Measurements from ENCODE around the gene UMODL1. TPM values are rescaled to one million over a fixed set of nuclear protein-coding genes. Genes with fewer than 3 reads are reported as not detected.
"Not testable (repeated sequence)": the region's sequence is repeated elsewhere in the genome, so short reads cannot be mapped to it uniquely, and the experiment has no call there.

The UMODL1 gene
- total and polyA plus RNA-seq, 10 of the 15 experiments (the other 5 are each of a cell fraction or from before 2014, with no cell fraction given): 0.01 to 0.11 (median 0.03) TPM; not detected in 5

DNA sequence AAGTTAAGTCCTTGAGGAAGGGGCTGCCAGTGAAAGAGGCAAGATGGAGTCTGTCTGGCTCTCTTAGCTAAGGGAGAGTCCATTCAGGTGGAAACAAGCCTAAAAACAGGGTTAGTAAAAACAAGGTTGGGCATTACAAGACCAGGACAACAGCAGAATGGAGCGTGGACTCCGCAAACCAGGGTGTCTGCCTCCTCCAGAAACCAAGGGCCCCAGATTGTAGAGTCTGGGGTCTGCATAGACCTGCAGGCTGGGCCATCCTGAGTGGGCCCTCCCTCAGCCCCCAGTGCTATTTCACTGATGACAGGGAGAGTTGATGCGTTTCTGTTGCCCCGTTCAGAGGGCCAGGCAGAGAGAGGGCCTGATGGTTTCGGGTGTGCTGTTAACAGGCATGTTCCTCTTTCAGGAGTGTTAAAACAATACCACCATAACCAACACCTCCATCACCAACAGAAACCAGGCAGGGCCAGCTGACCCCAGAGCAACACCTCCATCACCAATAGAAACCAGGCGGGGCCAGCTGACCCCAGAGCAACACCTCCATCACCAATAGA, 6.6 kb downstream of the UMODL1 start (continued):
- TF ChIP-seq, protein P1, sequence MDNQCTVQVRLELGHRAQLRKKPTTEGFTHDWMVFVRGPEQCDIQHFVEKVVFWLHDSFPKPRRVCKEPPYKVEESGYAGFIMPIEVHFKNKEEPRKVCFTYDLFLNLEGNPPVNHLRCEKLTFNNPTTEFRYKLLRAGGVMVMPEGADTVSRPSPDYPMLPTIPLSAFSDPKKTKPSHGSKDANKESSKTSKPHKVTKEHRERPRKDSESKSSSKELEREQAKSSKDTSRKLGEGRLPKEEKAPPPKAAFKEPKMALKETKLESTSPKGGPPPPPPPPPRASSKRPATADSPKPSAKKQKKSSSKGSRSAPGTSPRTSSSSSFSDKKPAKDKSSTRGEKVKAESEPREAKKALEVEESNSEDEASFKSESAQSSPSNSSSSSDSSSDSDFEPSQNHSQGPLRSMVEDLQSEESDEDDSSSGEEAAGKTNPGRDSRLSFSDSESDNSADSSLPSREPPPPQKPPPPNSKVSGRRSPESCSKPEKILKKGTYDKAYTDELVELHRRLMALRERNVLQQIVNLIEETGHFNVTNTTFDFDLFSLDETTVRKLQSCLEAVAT (IDR thresholded peaks at IDR 0.05): peak; percentile 92
- TF ChIP-seq HDGF (IDR thresholded peaks at IDR 0.05): 0 out of 2 replicates have a peak, but pooled peaks have one; percentile 50
- TF ChIP-seq SRF (IDR thresholded peaks at IDR 0.05; ENCODE audit: low read depth in 2 of 2, low read length in 2 of 2): peak in 1 of 2 experiments; percentile 65; a peak in 1 of 4 replicates
- peak; percentile 30; the same call in 1 of the 2 replicates for TF ChIP-seq NBN (IDR thresholded peaks at IDR 0.05)

DNA sequence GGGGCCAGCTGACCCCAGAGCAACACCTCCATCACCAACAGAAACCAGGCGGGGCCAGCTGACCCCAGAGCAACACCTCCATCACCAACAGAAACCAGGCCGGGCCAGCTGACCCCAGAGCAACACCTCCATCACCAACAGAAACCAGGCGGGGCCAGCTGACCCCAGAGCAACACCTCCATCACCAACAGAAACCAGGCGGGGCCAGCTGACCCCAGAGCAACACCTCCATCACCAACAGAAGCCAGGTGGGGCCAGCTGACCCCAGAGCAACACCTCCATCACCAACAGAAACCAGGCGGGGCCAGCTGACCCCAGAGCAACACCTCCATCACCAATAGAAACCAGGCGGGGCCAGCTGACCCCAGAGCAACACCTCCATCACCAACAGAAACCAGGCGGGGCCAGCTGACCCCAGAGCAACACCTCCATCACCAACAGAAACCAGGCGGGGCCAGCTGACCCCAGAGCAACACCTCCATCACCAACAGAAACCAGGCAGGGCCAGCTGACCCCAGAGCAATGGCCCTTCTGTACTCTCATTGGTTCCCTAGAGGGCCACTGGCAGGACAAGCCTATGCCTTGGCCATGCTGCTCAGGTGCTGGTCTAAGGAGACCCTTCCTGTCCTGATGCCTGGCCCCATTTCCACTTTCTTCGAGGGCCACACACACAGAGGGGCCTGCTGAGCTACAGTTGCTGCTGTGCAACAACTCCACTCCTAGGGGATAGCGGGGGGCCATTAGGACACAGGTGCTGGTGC, 7.3 kb downstream of the UMODL1 start:
- BruUV-seq (replicated peaks); FAIRE-seq; H3K36me3 ChIP-seq (ENCODE audit: control insufficient read depth in 2 of 2, insufficient read depth in 2 of 2, low read length in 1 of 2); DNase-seq (ENCODE audit: low read depth, low spot score); H3K27me3 ChIP-seq (replicated peaks in 1 of 2; ENCODE audit: control insufficient read depth in 2 of 2, insufficient read depth in 2 of 2, low read length in 1 of 2); H3K9ac ChIP-seq (ENCODE audit: control insufficient read depth, insufficient read depth, low read length); H2AFZ ChIP-seq (ENCODE audit: control insufficient read depth, low read depth, low read length); H3K4me3 ChIP-seq; H3K79me2 ChIP-seq (ENCODE audit: control insufficient read depth, insufficient read depth, low read length); H4K20me1 ChIP-seq (ENCODE audit: control insufficient read depth, insufficient read depth); in situ Hi-C loops (cut with MboI); H3K9me3 ChIP-seq (replicated peaks; ENCODE audit: control insufficient read depth, insufficient read depth, low read length); intact Hi-C loops (cut with micrococcal nuclease; ENCODE audit: unreplicated experiment): not testable (repeated sequence)
- ChIA-PET SMC1A (ENCODE audit: uncharacterized antibody, unreplicated experiment) (interaction anchor here (0.9 to 1.3 kb wide), 2 partner anchors 9 to 15 kb away, joined by 3 to 4 read pairs; no protein-coding TSS in a partner anchor), POLR2A (interaction anchor here (0.7 to 0.8 kb wide), 3 partner anchors 13 to 107 kb away, joined by 3 to 7 read pairs (median 5); no protein-coding TSS in a partner anchor), RAD21 (ENCODE audit: unreplicated experiment) (interaction anchor here (0.8 kb wide), 2 partner anchors 15 to 38 kb away, joined by 4 to 5 read pairs; no protein-coding TSS in a partner anchor), CTCF (interaction anchor here (0.6 to 1.1 kb wide), 2 partner anchors 37 to 152 kb away, joined by 3 read pairs; no protein-coding TSS in a partner anchor)
- peak; percentile 61 for ATAC-seq
- Histone ChIP-seq H3K4me1 (ENCODE audit: control insufficient read depth, insufficient read depth, low read length) (peaks cover 27% of the 10 kb centered on the region), H3K27ac (ENCODE audit: control insufficient read depth, insufficient read depth) (peak overlapping the region; percentile 27; the same call in 1 of the 2 replicates), H3K4me2 (ENCODE audit: control insufficient read depth, insufficient read depth) (peak overlapping the region; percentile 64)
- 34% methylated on average over 8 of the region's 10 CpGs for WGBS (ENCODE audit: insufficient coverage, insufficient replicate concordance, low lambda C conversion rate, missing lambda C conversion rate)
- TF ChIP-seq NR2F1 (conservative IDR thresholded peaks at IDR 0.05) (peak; percentile 63), MXI1 (IDR thresholded peaks at IDR 0.05; ENCODE audit: low read depth, low read length) (peak; percentile 42), YY1 (IDR thresholded peaks at IDR 0.05; ENCODE audit: low read depth, low read length) (0 out of 2 replicates have a peak, but pooled peaks have one; percentile 48), MYB (IDR thresholded peaks at IDR 0.05; ENCODE audit: borderline replicate concordance, low read depth, low read length) (0 out of 2 replicates have a peak, but pooled peaks have one; percentile 44), ZNF687 (IDR thresholded peaks at IDR 0.05) (peak; percentile 27; the same call in 1 of the 2 replicates), SMARCA5 (IDR thresholded peaks at IDR 0.05) (peak; percentile 95)
- TF ChIP-seq, protein P1 (IDR thresholded peaks at IDR 0.05): peak; percentile 98
- TF ChIP-seq, protein P2, sequence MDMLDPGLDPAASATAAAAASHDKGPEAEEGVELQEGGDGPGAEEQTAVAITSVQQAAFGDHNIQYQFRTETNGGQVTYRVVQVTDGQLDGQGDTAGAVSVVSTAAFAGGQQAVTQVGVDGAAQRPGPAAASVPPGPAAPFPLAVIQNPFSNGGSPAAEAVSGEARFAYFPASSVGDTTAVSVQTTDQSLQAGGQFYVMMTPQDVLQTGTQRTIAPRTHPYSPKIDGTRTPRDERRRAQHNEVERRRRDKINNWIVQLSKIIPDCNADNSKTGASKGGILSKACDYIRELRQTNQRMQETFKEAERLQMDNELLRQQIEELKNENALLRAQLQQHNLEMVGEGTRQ (IDR thresholded peaks at IDR 0.05; ENCODE audit: borderline replicate concordance, low read depth, low read length): peak; percentile 3; the same call in 1 of the 2 replicates

Measured in GM12878 (cell line).